SIG-M5 (cell line): Measurements from ENCODE around the gene FBRSL1.
A peak's percentile ranks its signal among the peaks of the same experiment; 100 is the strongest.
"Not testable (repeated sequence)": the region's sequence is repeated elsewhere in the genome, so short reads cannot be mapped to it uniquely, and the experiment has no call there.

Experiments
- DNase-seq: peaks from one replicate; lab custom pipeline; 2025; lab: John Stamatoyannopoulos, UW

FBRSL1 gene

GRCh38 chr12:132489602-132490266 is at the start of gene FBRSL1:
Gene FBRSL1, plus strand, starts transcription at chr12:132490151.
- DNase-seq, result no peak

GRCh38 chr12:132440420-132440819 is 49.5 kb upstream of the FBRSL1 start:
- not testable (repeated sequence) for DNase-seq

GRCh38 chr12:132441871-132442863 is 47.8 kb upstream of the FBRSL1 start:
- no peak for DNase-seq

- no peak for DNase-seq
These were observed 46.9 kb upstream of the FBRSL1 start for GRCh38 chr12:132443091-132443490.

- DNase-seq, result no peak
These were observed 45.7 kb upstream of the FBRSL1 start for GRCh38 chr12:132444283-132444682.

- no peak for DNase-seq
These were observed 44.7 kb upstream of the FBRSL1 start for GRCh38 chr12:132444957-132445883.

- peak; percentile 69 for DNase-seq
These were observed 43.9 kb upstream of the FBRSL1 start for GRCh38 chr12:132445884-132446632.

GRCh38 chr12:132446633-132447326 is 43.2 kb upstream of the FBRSL1 start:
- no peak for DNase-seq

- DNase-seq, result no peak
These were observed 42.6 kb upstream of the FBRSL1 start for GRCh38 chr12:132447327-132447720.

- no peak for DNase-seq
These were observed 42.1 kb upstream of the FBRSL1 start for GRCh38 chr12:132447731-132448462.

- DNase-seq, result no peak
These were observed 41.5 kb upstream of the FBRSL1 start for GRCh38 chr12:132448463-132448820.

- no peak for DNase-seq
These were observed 40.2 kb upstream of the FBRSL1 start for GRCh38 chr12:132449565-132450417.

GRCh38 chr12:132450418-132451171 is 39.4 kb upstream of the FBRSL1 start:
- no peak for DNase-seq

- DNase-seq, result no peak
These were observed 38.6 kb upstream of the FBRSL1 start for GRCh38 chr12:132451172-132451835.

- no peak for DNase-seq
These were observed 38.1 kb upstream of the FBRSL1 start for GRCh38 chr12:132451836-132452195.

GRCh38 chr12:132452596-132453350 is 37.2 kb upstream of the FBRSL1 start:
- no peak for DNase-seq
